Keratinocyte (primary cell): Measurements from ENCODE around the gene FAM3B. TPM values are rescaled to one million over a fixed set of nuclear protein-coding genes. Genes with fewer than 3 reads are reported as not detected.

ENCODE experiments used
- DNase-seq: peaks from one replicate; pipeline ENCODE4 v3.0.0-alpha.2; 2011; ENCODE audit warnings: low read depth, missing footprints, low spot score
- FAIRE-seq: peaks from 2 replicates; lab custom pipeline; 2011; peaks lifted over from hg19 to GRCh38; lab: Jason Lieb, UNC
- H2AFZ ChIP-seq: 2 replicates; pipeline ENCODE4 v1.6.0; 2012; ENCODE audit warnings: low read length, control low read depth, inconsistent platforms; ENCODE audit not compliant: control insufficient read depth
- H3K27ac ChIP-seq: 2 replicates; pipeline ENCODE4 v1.5.1; 2011; ENCODE audit warnings: low read length; ENCODE audit not compliant: control insufficient read depth, insufficient read depth
- H3K27me3 ChIP-seq: 3 replicates; pipeline ENCODE4 v1.6.0; 2011; ENCODE audit warnings: low read length; ENCODE audit not compliant: control insufficient read depth, insufficient read depth; ENCODE audit errors: extremely low read depth
- H3K36me3 ChIP-seq, 2 experiments: 2 replicates in 1 of 2; 3 replicates in 1 of 2; pipeline ENCODE4 v1.5.1; 2011; ENCODE audit warnings: low read length in 2 of 2, mild to moderate bottlenecking in 1 of 2; ENCODE audit not compliant: control insufficient read depth in 2 of 2, insufficient read depth in 2 of 2; ENCODE audit errors: extremely low read depth in 1 of 2
- H3K4me1 ChIP-seq: 3 replicates; pipeline ENCODE4 v1.5.1; 2011; ENCODE audit warnings: low read length; ENCODE audit not compliant: control insufficient read depth, insufficient read depth; ENCODE audit errors: extremely low read depth
- H3K4me2 ChIP-seq: 3 replicates; pipeline ENCODE4 v1.6.0; 2011; ENCODE audit warnings: low read depth, low read length; ENCODE audit not compliant: control insufficient read depth, insufficient read depth; ENCODE audit errors: extremely low read depth
- H3K4me3 ChIP-seq, 3 experiments: fragments of 200-600 bp in 1 of 3; sonication (generic) in 1 of 3; 2 replicates in 2 of 3; 3 replicates in 1 of 3; pipeline ENCODE4 v1.5.1; 2011 to 2016; ENCODE audit warnings: low read length in 3 of 3, mild to moderate bottlenecking in 3 of 3, control low read depth in 2 of 3, inconsistent platforms in 1 of 3, low read depth in 1 of 3, mixed read lengths in 1 of 3, mixed run types in 1 of 3, moderate library complexity in 1 of 3; ENCODE audit not compliant: control insufficient read depth in 2 of 3, insufficient read depth in 2 of 3; ENCODE audit errors: extremely low read depth in 1 of 3
- H3K79me2 ChIP-seq: 2 replicates; pipeline ENCODE4 v1.6.0; 2012; ENCODE audit warnings: low read length; ENCODE audit not compliant: control insufficient read depth, insufficient read depth
- H3K9ac ChIP-seq: 3 replicates; pipeline ENCODE4 v1.6.0; 2011; ENCODE audit warnings: low read length; ENCODE audit not compliant: control insufficient read depth, insufficient read depth; ENCODE audit errors: extremely low read depth
- H3K9me1 ChIP-seq: 3 replicates; pipeline ENCODE4 v1.6.0; 2011; ENCODE audit warnings: low read length; ENCODE audit not compliant: control insufficient read depth, insufficient read depth; ENCODE audit errors: extremely low read depth
- H3K9me3 ChIP-seq: 2 replicates; pipeline ENCODE4 v1.5.1; 2012; ENCODE audit warnings: low read depth, low read length; ENCODE audit not compliant: control insufficient read depth
- H4K20me1 ChIP-seq: 3 replicates; pipeline ENCODE4 v1.6.0; 2011; ENCODE audit warnings: low read length; ENCODE audit not compliant: control insufficient read depth, insufficient read depth; ENCODE audit errors: extremely low read depth
- EZH2 ChIP-seq: IDR thresholded peaks from one replicate; pipeline ENCODE4 v1.6.1; 2012; ENCODE audit warnings: inconsistent platforms, mild to moderate bottlenecking, low read length, moderate library complexity
- dilution Hi-C: fragments of 300-500 bp; cut with MboI; formaldehyde crosslinking; loops from one replicate; pipeline ENCODE4 v1.7.0; 2020; ENCODE audit warnings: low sequenced_read_pairs; ENCODE audit not compliant: extremely low pct_ligation_motif_present
- polyA plus RNA-seq, 5 experiments: library from polyadenylated mRNA; depleted of rRNA in 3 of 5; stranded (reverse) in 3 of 5; stranded (forward) in 1 of 5; unstranded in 1 of 5; fragments of >200 nt; gene quantifications; 1 replicate in 1 of 5; 2 replicates in 3 of 5; 3 replicates in 1 of 5; pipeline versions ENCODE4 v1.2.1 to v1.2.3, GENCODE V29; 2011 to 2012; ENCODE audit warnings: missing spikeins in 2 of 5, low read depth in 1 of 5, low replicate concordance in 1 of 5
- TF ChIP-seq, protein P1 (sequence below), 3 experiments: IDR thresholded peaks in 1 of 3; conservative IDR thresholded peaks in 1 of 3; optimal IDR thresholded peaks in 1 of 3; 2 replicates in 2 of 3; 3 replicates in 1 of 3; pipeline versions ENCODE3 to v1.5.1; 2011; ENCODE audit warnings: low read length in 3 of 3, mild to moderate bottlenecking in 3 of 3, moderate library complexity in 2 of 3, control low read depth in 1 of 3, inconsistent platforms in 1 of 3; ENCODE audit not compliant: insufficient read depth in 2 of 3; ENCODE audit errors: extremely low read depth in 1 of 3

The FAM3B gene
- polyA plus RNA-seq, 1 donor (not counting 4 experiments of a cell fraction or from before 2014, with no cell fraction given): not detected

DNA sequence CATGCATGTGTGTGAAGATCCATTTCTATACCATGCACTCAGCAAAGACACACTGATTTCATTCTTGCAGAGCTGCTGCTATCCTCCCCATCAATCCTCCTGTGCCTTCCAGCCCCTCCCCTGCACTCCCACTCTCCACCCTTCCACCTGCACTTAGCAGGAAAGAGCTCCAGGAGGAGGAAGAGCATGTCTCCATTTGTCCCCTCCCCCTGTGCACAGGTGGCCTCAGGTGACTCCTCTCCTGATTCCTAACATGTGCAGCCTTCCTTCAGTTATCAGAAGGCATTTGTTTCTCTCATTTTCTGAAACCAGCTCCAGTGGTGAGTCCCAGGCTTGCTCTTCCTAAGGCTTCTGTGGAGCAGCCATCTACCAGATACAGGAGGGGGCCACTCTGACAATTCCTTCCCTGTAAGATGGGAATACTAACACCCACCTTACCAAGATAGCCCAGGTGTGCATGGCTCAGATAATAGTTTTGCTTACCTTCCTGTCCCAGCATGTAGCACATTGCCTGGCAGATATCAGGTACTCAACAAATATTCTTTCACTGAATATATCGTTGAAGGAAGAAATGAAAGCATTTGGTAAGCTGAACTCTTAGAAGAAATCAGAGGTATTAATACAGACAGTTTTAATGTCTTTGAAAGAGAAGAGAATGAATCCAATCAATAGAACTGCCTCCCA is 21.9 kb upstream of the FAM3B start:
- no peaks in the 10 kb centered on the region for H3K36me3 ChIP-seq
- H2AFZ ChIP-seq: peak overlapping the region; percentile 31
- no peaks in the 10 kb centered on the region for H4K20me1 ChIP-seq
- H3K4me1 ChIP-seq: peaks cover 15% of the 10 kb centered on the region
- dilution Hi-C loops: no loop called here
- peaks cover 12% of the 10 kb centered on the region for H3K27me3 ChIP-seq
- H3K4me3 ChIP-seq: no peak overlapping the region
- FAIRE-seq: peak; percentile 52
- H3K9ac ChIP-seq: no peak overlapping the region
- H3K9me3 ChIP-seq: no peaks in the 10 kb centered on the region
- H3K9me1 ChIP-seq: no peaks in the 10 kb centered on the region
- peak overlapping the region; percentile 25 for H3K4me2 ChIP-seq
- no peak for DNase-seq
- no peak overlapping the region for H3K27ac ChIP-seq
- TF ChIP-seq, protein P1, sequence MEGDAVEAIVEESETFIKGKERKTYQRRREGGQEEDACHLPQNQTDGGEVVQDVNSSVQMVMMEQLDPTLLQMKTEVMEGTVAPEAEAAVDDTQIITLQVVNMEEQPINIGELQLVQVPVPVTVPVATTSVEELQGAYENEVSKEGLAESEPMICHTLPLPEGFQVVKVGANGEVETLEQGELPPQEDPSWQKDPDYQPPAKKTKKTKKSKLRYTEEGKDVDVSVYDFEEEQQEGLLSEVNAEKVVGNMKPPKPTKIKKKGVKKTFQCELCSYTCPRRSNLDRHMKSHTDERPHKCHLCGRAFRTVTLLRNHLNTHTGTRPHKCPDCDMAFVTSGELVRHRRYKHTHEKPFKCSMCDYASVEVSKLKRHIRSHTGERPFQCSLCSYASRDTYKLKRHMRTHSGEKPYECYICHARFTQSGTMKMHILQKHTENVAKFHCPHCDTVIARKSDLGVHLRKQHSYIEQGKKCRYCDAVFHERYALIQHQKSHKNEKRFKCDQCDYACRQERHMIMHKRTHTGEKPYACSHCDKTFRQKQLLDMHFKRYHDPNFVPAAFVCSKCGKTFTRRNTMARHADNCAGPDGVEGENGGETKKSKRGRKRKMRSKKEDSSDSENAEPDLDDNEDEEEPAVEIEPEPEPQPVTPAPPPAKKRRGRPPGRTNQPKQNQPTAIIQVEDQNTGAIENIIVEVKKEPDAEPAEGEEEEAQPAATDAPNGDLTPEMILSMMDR (optimal IDR thresholded peaks at IDR 0.05 in 1 of 3, IDR thresholded peaks at IDR 0.05 in 1 of 3, conservative IDR thresholded peaks at IDR 0.05 in 1 of 3; ENCODE audit: extremely low read depth in 1 of 3, insufficient read depth in 2 of 3, low read length in 3 of 3): no peak
- TF ChIP-seq EZH2: no peak
- no peaks in the 10 kb centered on the region for H3K79me2 ChIP-seq

DNA sequence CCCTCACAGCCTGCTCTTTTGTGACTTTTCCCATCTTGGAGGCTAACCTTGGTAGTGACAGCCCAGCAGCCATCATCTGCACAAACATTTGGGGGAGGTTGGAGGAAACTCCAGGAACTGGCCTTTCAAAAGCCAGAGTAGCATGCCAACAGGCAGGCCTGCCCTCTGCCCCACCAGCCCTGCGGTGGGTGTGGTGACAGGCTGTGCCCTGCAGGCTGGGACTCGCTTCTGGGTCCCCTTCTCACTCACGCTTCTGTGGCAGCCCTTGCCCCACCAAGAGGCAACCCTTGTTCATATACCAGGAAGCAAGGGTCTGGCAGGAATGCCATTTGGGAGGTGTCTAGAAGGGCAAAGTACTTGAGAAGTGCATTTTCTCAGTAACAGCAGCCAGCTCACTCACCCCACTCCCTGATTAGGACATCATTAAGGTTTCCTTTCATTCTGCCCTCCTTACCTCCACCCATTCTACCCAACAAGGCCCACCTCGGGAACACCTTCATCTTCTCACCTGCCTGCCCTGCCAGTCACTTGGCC is 20.8 kb upstream of the FAM3B start:
- H3K9me3 ChIP-seq: no peaks in the 10 kb centered on the region
- H3K4me2 ChIP-seq: no peak overlapping the region
- H2AFZ ChIP-seq: no peak overlapping the region
- H3K27ac ChIP-seq: no peak overlapping the region
- no peak for DNase-seq
- H3K79me2 ChIP-seq: no peaks in the 10 kb centered on the region
- no peaks in the 10 kb centered on the region for H4K20me1 ChIP-seq
- no peak overlapping the region for H3K9ac ChIP-seq
- TF ChIP-seq EZH2: no peak
- TF ChIP-seq, protein P1 (optimal IDR thresholded peaks at IDR 0.05 in 1 of 3, IDR thresholded peaks at IDR 0.05 in 1 of 3, conservative IDR thresholded peaks at IDR 0.05 in 1 of 3; ENCODE audit: extremely low read depth in 1 of 3, insufficient read depth in 2 of 3, low read length in 3 of 3): no peak
- dilution Hi-C loops: no loop called here
- no peaks in the 10 kb centered on the region for H3K36me3 ChIP-seq
- FAIRE-seq: no peak
- H3K9me1 ChIP-seq: no peaks in the 10 kb centered on the region
- H3K4me1 ChIP-seq: peaks cover 15% of the 10 kb centered on the region
- H3K4me3 ChIP-seq: no peak overlapping the region
- peaks cover 10% of the 10 kb centered on the region for H3K27me3 ChIP-seq
